Measurements from ENCODE around the gene POU2AF2. TPM values are rescaled to one million over a fixed set of nuclear protein-coding genes. Genes with fewer than 3 reads are reported as not detected.
A peak's percentile ranks its signal among the peaks of the same experiment; 100 is the strongest.

Gene POU2AF2
- total and polyA plus RNA-seq, 4 donors: 0.26 to 0.29 TPM; not detected in 2

- no peak for TF ChIP-seq CTCF (IDR thresholded peaks at IDR 0.05; ENCODE audit: control extremely low read depth, extremely low read depth)
- Histone ChIP-seq H3K9ac (ENCODE audit: insufficient read depth in 1 of 2, low read length in 2 of 2) (no peak overlapping the region), H3K27ac (ENCODE audit: low read depth in 1 of 2, low read length in 1 of 2) (no peak overlapping the region), H3K4me1 (ENCODE audit: control insufficient read depth in 5 of 5, insufficient read depth in 5 of 5, low read length in 5 of 5) (peaks cover 0 to 29% (median 12%) of the 10 kb centered on the region in 5 donors), H3K9me3 (ENCODE audit: control insufficient read depth in 4 of 4, insufficient read depth in 3 of 4, low read length in 3 of 4) (no peaks in the 10 kb centered on the region), H3K4me3 (no peak overlapping the region), H3K27me3 (ENCODE audit: control insufficient read depth in 3 of 3, insufficient read depth in 3 of 3, low read length in 2 of 3) (peaks cover 0 to 3% (median 0%) of the 10 kb centered on the region in 3 donors), H3K36me3 (ENCODE audit: control insufficient read depth in 4 of 4, insufficient read depth in 4 of 4, low read length in 4 of 4) (no peaks in the 10 kb centered on the region)
- 64 to 83% methylated on average over 5 of the region's 5 CpGs for WGBS, 2 donors
- peak in 2 of 3 donors; percentile 57 to 69 for DNase-seq
- no peak for ATAC-seq (ENCODE audit: insufficient read depth, low FRiP score)
Observed at GRCh38 chr11:111309215-111309915, 63.8 kb downstream of the POU2AF2 start.

GRCh38 chr11:111310088-111310487, 64.6 kb downstream of the POU2AF2 start:
- Histone ChIP-seq H3K27me3 (ENCODE audit: control insufficient read depth in 3 of 3, insufficient read depth in 3 of 3, low read length in 2 of 3) (peaks cover 0 to 3% (median 0%) of the 10 kb centered on the region in 3 donors), H3K9ac (ENCODE audit: insufficient read depth in 1 of 2, low read length in 2 of 2) (no peak overlapping the region), H3K4me3 (no peak overlapping the region), H3K36me3 (ENCODE audit: control insufficient read depth in 4 of 4, insufficient read depth in 4 of 4, low read length in 4 of 4) (no peaks in the 10 kb centered on the region), H3K4me1 (ENCODE audit: control insufficient read depth in 5 of 5, insufficient read depth in 5 of 5, low read length in 5 of 5) (peaks cover 0 to 29% (median 12%) of the 10 kb centered on the region in 5 donors), H3K27ac (ENCODE audit: low read depth in 1 of 2, low read length in 1 of 2) (no peak overlapping the region), H3K9me3 (ENCODE audit: control insufficient read depth in 4 of 4, insufficient read depth in 3 of 4, low read length in 3 of 4) (no peaks in the 10 kb centered on the region)
- no peak for DNase-seq
- 62 to 63% methylated on average over 3 of the region's 3 CpGs for WGBS, 2 donors
- no peak for ATAC-seq (ENCODE audit: insufficient read depth, low FRiP score)
- TF ChIP-seq CTCF (IDR thresholded peaks at IDR 0.05; ENCODE audit: control extremely low read depth, extremely low read depth): no peak

GRCh38 chr11:111310723-111311122, 65.2 kb downstream of the POU2AF2 start:
- no peak for ATAC-seq (ENCODE audit: insufficient read depth, low FRiP score)
- no peak overlapping the region for H3K27ac ChIP-seq (ENCODE audit: low read depth in 1 of 2, low read length in 1 of 2)
- no peak for TF ChIP-seq CTCF (IDR thresholded peaks at IDR 0.05; ENCODE audit: control extremely low read depth, extremely low read depth)
- DNase-seq: no peak
- no peaks in the 10 kb centered on the region for H3K36me3 ChIP-seq (ENCODE audit: control insufficient read depth in 4 of 4, insufficient read depth in 4 of 4, low read length in 4 of 4)
- WGBS, 2 donors: 84 to 92% methylated on average over 6 of the region's 6 CpGs
- no peaks in the 10 kb centered on the region for H3K27me3 ChIP-seq (ENCODE audit: control insufficient read depth in 3 of 3, insufficient read depth in 3 of 3, low read length in 2 of 3)
- no peaks in the 10 kb centered on the region for H3K9me3 ChIP-seq (ENCODE audit: control insufficient read depth in 4 of 4, insufficient read depth in 3 of 4, low read length in 3 of 4)
- no peak overlapping the region for H3K9ac ChIP-seq (ENCODE audit: insufficient read depth in 1 of 2, low read length in 2 of 2)
- H3K4me1 ChIP-seq (ENCODE audit: control insufficient read depth in 5 of 5, insufficient read depth in 5 of 5, low read length in 5 of 5): peaks cover 0 to 29% (median 12%) of the 10 kb centered on the region in 5 donors
- no peak overlapping the region for H3K4me3 ChIP-seq

All from lung (tissue), 12 donors.